Measurements from ENCODE around the gene DOK5.

The DOK5 gene

DNA sequence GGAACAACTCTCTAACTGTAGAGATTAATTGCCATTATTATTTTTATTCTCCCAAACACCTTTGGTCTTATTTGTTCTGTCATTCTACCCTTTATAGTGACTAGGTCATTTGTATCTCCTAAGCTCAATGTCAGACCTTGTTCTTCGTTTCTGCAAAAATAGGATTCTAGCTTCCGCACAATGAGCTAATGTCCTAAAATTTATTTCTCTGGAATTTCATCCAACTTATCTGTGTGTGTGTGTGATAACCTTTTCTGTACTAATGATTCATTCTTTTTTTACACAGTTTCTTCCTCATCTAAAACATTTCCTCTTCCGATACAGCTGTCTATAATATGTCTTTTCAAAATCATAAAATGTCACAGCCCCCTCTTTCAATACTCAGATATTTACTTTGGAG, 84.5 kb downstream of the DOK5 start:
- no peak overlapping the region for H3K4me3 ChIP-seq (ENCODE audit: low read length)
- no peaks in the 10 kb centered on the region for H3K36me3 ChIP-seq (ENCODE audit: insufficient read depth, low read length)
- peaks cover 1% of the 10 kb centered on the region for H3K9me3 ChIP-seq (ENCODE audit: low read length)
- H3K4me1 ChIP-seq (ENCODE audit: insufficient read depth, low read length): peaks cover 6% of the 10 kb centered on the region
- no peak overlapping the region for H2AFZ ChIP-seq (ENCODE audit: low read depth, low read length)
- H3K27me3 ChIP-seq (ENCODE audit: insufficient read depth, low read length): no peaks in the 10 kb centered on the region

DNA sequence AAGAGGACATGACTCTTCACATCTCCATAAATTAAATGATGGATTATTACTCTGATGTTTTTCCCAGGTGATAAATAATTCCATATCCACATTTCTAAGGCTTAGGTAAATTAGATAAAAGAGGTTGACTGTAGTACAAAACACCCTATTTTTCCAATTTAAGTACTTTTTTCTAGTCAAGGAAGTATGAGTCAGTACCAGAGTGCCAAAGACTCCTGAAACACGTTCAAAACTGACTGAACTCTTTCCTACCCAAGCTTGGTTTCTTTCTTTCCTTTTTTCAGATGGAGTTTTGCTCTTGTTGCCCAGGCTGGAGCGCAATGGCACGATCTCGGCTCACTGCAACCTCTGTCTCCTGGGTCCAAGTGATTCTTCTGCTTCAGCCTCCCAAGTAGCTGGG, 85.0 kb downstream of the DOK5 start:
- Histone ChIP-seq H2AFZ (ENCODE audit: low read depth, low read length) (no peak overlapping the region), H3K9me3 (ENCODE audit: low read length) (peaks cover 1% of the 10 kb centered on the region), H3K36me3 (ENCODE audit: insufficient read depth, low read length) (no peaks in the 10 kb centered on the region), H3K4me3 (ENCODE audit: low read length) (no peak overlapping the region), H3K4me1 (ENCODE audit: insufficient read depth, low read length) (peaks cover 7% of the 10 kb centered on the region), H3K27me3 (ENCODE audit: insufficient read depth, low read length) (no peaks in the 10 kb centered on the region)

DNA sequence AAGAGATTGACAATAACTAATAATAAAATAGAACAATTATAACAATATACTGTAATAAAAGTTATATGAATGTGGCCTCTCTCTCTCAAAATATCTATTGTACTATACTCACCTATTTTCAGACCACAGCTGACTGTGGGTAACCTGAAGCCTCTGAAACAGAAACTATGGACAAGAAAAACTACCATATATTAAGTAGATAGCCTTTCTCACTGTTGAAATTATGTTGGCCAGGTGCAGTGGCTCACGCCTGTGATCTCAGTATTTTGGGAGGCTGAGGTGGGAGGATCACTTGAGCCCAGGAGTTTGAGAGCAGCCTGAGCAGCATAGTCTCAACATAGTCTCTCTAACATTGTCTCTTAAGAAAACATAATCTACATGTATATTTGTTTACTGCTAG, 89.9 kb downstream of the DOK5 start:
- Histone ChIP-seq H3K36me3 (ENCODE audit: insufficient read depth, low read length) (no peaks in the 10 kb centered on the region), H3K27me3 (ENCODE audit: insufficient read depth, low read length) (no peaks in the 10 kb centered on the region), H2AFZ (ENCODE audit: low read depth, low read length) (no peak overlapping the region), H3K4me3 (ENCODE audit: low read length) (no peak overlapping the region), H3K4me1 (ENCODE audit: insufficient read depth, low read length) (peaks cover 7% of the 10 kb centered on the region), H3K9me3 (ENCODE audit: low read length) (no peaks in the 10 kb centered on the region)

DNA sequence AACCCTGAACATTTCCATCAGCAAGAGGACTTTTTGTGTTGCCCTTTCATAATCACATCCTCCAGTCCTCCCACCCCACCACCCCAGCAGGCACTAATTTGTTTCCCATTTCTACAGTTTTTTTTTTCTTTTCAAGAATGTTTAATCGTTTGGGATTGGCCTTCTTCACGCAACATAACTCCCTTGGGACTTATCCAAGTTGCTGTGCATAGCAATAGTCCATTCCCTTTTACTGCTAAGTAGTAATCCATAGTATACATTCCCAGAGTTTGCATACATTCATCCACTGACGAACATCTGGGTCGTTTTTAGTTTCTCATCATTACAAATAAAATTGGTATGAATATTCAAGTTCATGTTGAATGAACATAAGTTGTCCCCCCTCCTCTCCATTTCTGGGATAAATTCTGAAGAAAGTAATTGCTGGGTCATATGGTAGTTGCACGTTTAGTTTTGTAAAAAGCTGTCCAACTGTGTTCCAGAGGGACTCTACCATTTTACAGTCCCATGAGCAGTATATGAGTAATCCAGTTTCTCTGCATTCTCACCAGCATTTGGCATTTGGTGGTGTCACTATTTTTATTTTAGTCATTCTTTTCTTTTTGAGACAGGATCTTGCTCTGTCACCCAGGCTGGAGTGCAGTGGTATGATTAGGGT, 90.8 kb downstream of the DOK5 start:
- no peaks in the 10 kb centered on the region for H3K27me3 ChIP-seq (ENCODE audit: insufficient read depth, low read length)
- no peaks in the 10 kb centered on the region for H3K36me3 ChIP-seq (ENCODE audit: insufficient read depth, low read length)
- H3K9me3 ChIP-seq (ENCODE audit: low read length): no peaks in the 10 kb centered on the region
- H3K4me3 ChIP-seq (ENCODE audit: low read length): no peak overlapping the region
- H3K4me1 ChIP-seq (ENCODE audit: insufficient read depth, low read length): peaks cover 7% of the 10 kb centered on the region
- no peak overlapping the region for H2AFZ ChIP-seq (ENCODE audit: low read depth, low read length)

DNA sequence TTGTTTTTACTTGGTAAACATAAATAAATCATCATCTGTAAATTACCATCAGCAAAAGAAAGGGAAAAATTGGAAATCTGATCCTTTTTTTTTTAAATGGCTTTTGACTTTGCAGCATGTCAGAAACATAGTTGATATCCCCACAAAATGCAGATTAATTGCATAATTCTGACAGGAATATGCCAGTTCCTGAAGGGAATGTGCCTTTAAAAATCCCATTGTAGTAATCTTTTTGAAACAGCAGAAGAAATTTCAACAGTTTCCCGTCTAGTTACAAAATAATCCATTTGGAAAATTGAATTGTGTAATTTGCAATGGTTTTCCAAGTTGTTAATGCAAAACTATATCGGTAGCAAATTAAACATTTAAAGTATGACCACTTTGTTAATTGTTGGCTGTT, 95.2 kb downstream of the DOK5 start:
- Histone ChIP-seq H3K4me1 (ENCODE audit: insufficient read depth, low read length) (no peaks in the 10 kb centered on the region), H2AFZ (ENCODE audit: low read depth, low read length) (no peak overlapping the region), H3K36me3 (ENCODE audit: insufficient read depth, low read length) (no peaks in the 10 kb centered on the region), H3K4me3 (ENCODE audit: low read length) (no peak overlapping the region), H3K27me3 (ENCODE audit: insufficient read depth, low read length) (no peaks in the 10 kb centered on the region), H3K9me3 (ENCODE audit: low read length) (no peaks in the 10 kb centered on the region)

DNA sequence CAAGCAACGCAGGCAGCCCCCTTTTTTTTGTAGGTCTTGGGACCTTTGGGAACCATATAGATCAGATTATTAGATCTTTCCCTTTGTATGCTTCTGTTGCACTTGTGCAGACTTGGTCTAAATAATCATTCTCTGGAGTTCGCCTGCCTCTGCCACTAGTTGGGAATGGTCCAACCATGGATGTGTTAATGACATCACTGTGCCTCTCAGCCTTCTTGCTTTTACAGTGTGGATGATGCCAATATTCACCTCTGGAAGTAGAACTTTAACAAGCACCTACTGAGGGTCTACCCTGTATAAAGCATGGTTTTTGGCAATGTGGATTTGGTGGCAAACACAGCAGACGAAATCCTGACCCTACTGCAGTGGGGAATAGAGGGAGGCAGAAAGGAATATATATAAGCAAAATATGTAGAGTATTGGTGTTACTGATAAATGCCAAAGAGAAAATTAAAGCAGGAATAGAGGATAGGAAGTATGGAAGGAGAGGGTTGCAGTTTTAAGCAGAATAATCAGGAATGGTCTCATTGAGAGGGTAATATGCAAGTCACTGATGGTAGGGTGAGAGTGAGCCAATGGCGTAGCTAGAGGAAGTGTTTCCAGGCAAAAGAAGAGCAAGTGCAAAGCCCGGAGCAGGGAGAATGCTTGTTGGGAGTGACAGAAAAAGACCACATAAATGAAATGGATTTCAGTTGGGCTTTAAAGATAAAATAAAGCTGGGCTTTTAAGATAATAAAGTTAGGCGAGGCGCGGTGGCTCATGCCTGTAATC, 97.5 kb downstream of the DOK5 start:
- Histone ChIP-seq H3K4me1 (ENCODE audit: insufficient read depth, low read length) (no peaks in the 10 kb centered on the region), H3K27me3 (ENCODE audit: insufficient read depth, low read length) (no peaks in the 10 kb centered on the region), H3K36me3 (ENCODE audit: insufficient read depth, low read length) (no peaks in the 10 kb centered on the region), H2AFZ (ENCODE audit: low read depth, low read length) (no peak overlapping the region), H3K4me3 (ENCODE audit: low read length) (no peak overlapping the region), H3K9me3 (ENCODE audit: low read length) (no peaks in the 10 kb centered on the region)

DNA sequence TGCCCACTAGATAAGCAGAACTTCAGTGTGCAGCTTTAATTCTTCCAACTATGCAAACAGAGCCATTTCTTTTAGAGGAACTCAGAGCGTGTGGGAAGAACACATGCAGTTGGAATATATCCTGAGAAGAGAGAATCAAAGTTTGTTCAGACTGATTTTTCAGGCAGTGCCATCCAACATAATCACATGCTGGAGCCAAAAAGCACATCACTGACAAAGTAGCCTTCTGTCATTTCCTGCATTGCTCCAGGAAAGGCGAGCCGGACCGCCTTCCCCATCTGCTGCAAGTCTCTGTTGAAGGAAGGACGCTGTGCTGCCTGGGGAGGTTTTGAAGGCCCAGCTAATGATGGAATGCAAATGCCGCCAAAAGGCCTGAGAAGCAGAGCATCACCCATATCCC, 98.4 kb downstream of the DOK5 start:
- Histone ChIP-seq H3K4me1 (ENCODE audit: insufficient read depth, low read length) (no peaks in the 10 kb centered on the region), H3K36me3 (ENCODE audit: insufficient read depth, low read length) (no peaks in the 10 kb centered on the region), H3K9me3 (ENCODE audit: low read length) (no peaks in the 10 kb centered on the region), H2AFZ (ENCODE audit: low read depth, low read length) (no peak overlapping the region), H3K27me3 (ENCODE audit: insufficient read depth, low read length) (no peaks in the 10 kb centered on the region), H3K4me3 (ENCODE audit: low read length) (no peak overlapping the region)

DNA sequence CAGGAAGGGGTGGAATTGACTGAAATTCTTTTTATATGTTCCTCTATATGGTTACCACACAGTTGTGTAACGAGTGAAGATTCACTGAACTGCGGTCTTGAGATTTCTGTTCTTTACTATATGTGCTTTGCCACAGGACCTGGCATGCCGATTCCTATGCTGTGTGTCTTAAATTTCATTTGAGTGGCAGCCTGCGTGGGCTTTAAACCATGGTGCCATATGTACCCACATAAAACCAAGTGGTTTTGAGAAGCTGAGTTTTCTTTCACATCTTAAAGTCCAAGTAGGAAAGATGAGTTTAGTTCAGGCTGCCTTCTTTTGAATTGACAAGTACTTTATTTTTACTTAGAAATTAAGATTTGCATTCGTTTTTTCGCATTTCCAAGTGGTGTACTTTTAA, 101.1 kb downstream of the DOK5 start:
- H3K9me3 ChIP-seq (ENCODE audit: low read length): no peaks in the 10 kb centered on the region
- no peaks in the 10 kb centered on the region for H3K27me3 ChIP-seq (ENCODE audit: insufficient read depth, low read length)
- H3K4me1 ChIP-seq (ENCODE audit: insufficient read depth, low read length): no peaks in the 10 kb centered on the region
- H3K36me3 ChIP-seq (ENCODE audit: insufficient read depth, low read length): no peaks in the 10 kb centered on the region
- no peak overlapping the region for H3K4me3 ChIP-seq (ENCODE audit: low read length)
- no peak overlapping the region for H2AFZ ChIP-seq (ENCODE audit: low read depth, low read length)

DNA sequence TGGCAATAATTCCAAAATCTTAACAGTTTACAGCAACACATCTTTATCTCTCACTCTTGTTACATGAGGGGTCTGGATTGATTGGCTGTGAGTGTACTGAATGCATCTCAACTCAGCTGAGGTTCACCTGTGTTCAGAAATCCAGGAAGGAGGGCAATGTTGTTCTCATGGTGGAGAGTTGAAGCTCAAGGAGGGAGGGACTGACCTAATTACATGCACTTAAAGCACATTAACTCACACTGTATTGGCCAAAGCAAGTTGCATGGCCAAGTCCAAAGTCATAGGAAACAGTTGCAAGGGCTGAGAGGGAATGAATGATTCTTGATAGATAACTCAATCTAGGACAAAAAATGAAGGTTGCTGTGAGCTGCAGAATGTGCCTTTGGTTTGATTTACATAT, 102.2 kb downstream of the DOK5 start:
- Histone ChIP-seq H3K36me3 (ENCODE audit: insufficient read depth, low read length) (no peaks in the 10 kb centered on the region), H2AFZ (ENCODE audit: low read depth, low read length) (no peak overlapping the region), H3K9me3 (ENCODE audit: low read length) (no peaks in the 10 kb centered on the region), H3K4me1 (ENCODE audit: insufficient read depth, low read length) (no peaks in the 10 kb centered on the region), H3K27me3 (ENCODE audit: insufficient read depth, low read length) (no peaks in the 10 kb centered on the region), H3K4me3 (ENCODE audit: low read length) (no peak overlapping the region)

DNA sequence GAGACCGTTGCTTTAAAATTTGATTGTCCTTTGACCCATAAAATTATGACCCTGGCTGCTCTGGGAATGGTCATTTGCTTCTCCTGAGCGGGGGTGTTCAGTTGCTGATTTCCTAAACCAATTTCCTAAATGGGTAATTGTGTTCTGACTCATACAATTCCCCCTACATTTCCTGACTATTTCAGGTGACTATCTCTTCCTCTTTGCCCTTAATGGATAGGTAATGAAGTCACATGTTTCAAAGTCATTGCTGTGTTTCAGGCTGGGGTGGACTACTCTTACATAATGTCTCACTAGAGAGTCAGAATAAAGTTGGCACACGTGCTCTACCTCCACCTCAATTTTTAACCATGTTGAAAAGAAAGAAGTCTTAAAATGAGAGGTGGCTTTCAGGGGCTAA, 109.8 kb downstream of the DOK5 start:
- H2AFZ ChIP-seq (ENCODE audit: low read depth, low read length): no peak overlapping the region
- no peaks in the 10 kb centered on the region for H3K36me3 ChIP-seq (ENCODE audit: insufficient read depth, low read length)
- H3K27me3 ChIP-seq (ENCODE audit: insufficient read depth, low read length): no peaks in the 10 kb centered on the region
- H3K4me3 ChIP-seq (ENCODE audit: low read length): no peak overlapping the region
- H3K4me1 ChIP-seq (ENCODE audit: insufficient read depth, low read length): no peaks in the 10 kb centered on the region
- H3K9me3 ChIP-seq (ENCODE audit: low read length): no peaks in the 10 kb centered on the region

DNA sequence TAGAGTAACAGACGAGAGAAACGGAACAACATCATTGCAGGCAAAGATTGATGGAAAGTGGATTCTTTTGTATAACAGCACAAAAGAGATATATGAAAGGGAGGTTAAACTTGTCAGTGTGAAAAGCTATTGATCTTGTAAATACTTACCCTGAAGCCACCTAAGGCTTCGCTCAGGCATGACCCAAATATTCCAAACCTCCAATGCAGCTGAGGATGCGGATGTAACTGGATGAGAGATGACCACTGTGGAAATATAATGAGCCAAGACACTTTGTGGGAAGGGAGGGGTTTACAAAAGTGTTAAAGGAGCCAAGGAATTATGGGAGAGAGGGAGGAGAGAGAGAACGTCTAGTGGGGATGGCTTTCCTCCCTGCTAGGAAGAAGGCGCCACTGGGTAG, 112.0 kb downstream of the DOK5 start:
- H3K9me3 ChIP-seq (ENCODE audit: low read length): no peaks in the 10 kb centered on the region
- no peaks in the 10 kb centered on the region for H3K27me3 ChIP-seq (ENCODE audit: insufficient read depth, low read length)
- peak overlapping the region; percentile 36 for H2AFZ ChIP-seq (ENCODE audit: low read depth, low read length)
- no peaks in the 10 kb centered on the region for H3K36me3 ChIP-seq (ENCODE audit: insufficient read depth, low read length)
- H3K4me1 ChIP-seq (ENCODE audit: insufficient read depth, low read length): no peaks in the 10 kb centered on the region
- no peak overlapping the region for H3K4me3 ChIP-seq (ENCODE audit: low read length)

DNA sequence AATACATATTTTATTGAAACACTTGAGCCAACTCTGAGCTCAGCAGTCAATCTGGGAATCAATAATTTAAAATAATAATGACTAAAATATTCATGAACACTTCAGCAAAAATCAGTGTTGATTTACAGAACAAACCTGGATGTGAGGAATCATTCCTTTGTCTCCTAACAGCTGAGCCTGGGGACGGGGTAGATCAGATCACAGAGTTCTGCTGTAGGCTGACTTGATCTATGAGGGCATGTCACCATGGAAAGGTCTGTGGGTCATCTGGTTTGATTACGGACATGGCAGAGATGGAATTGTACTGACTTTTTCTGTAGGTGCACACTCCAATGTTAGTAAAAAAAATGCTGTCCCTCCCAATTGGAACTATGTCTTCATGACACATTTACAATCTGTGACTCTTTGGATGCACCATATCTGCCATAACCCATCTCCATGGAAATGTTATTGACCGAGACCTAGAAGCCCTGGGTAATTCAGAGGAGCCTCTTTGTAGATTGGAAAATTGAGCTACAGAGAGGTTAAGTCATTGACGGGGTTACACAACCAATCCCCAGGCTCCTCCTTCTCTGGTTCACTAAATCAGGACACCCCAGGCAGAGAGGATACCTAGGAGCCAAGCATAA, 114.1 kb downstream of the DOK5 start:
- H3K9me3 ChIP-seq (ENCODE audit: low read length): no peaks in the 10 kb centered on the region

DNA sequence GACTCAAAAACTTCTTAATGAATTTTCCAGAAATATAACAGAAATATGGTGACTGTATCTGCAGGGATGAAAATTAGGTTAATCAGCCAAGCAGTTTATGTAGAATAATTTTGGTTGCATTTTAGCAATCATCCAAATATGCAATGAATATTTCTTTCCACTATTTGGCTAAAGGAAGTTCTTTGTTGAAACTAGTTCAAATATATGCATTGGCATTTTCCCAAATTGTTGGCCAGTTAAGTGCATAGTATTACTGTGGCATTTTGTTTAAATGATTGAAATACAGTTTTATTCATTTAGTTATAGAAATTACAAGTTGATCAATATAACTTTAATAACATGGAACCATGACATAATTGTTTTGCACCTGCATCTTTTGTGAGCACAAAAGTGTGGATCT, 115.5 kb downstream of the DOK5 start:
- Histone ChIP-seq H2AFZ (ENCODE audit: low read depth, low read length) (no peak overlapping the region), H3K36me3 (ENCODE audit: insufficient read depth, low read length) (no peaks in the 10 kb centered on the region), H3K27me3 (ENCODE audit: insufficient read depth, low read length) (no peaks in the 10 kb centered on the region), H3K4me3 (ENCODE audit: low read length) (no peak overlapping the region), H3K9me3 (ENCODE audit: low read length) (no peaks in the 10 kb centered on the region), H3K4me1 (ENCODE audit: insufficient read depth, low read length) (no peaks in the 10 kb centered on the region)

More for the DNA sequence above, 114.1 kb downstream of the DOK5 start:
- no peaks in the 10 kb centered on the region for H3K4me1 ChIP-seq (ENCODE audit: insufficient read depth, low read length)
- no peak overlapping the region for H2AFZ ChIP-seq (ENCODE audit: low read depth, low read length)
- no peaks in the 10 kb centered on the region for H3K36me3 ChIP-seq (ENCODE audit: insufficient read depth, low read length)
- no peak overlapping the region for H3K4me3 ChIP-seq (ENCODE audit: low read length)
- no peaks in the 10 kb centered on the region for H3K27me3 ChIP-seq (ENCODE audit: insufficient read depth, low read length)
